Activated CD4-positive, alpha-beta memory T cell treated with anti-CD3 and anti-CD28 coated beads for 36 hours (primary cell): ENCODE results near the gene UGT2A3. TPM values are rescaled to one million over a fixed set of nuclear protein-coding genes. Genes with fewer than 3 reads are reported as not detected.

Experiments used
- CTCF ChIA-PET: fragments of 350-600 bp; sonication (Branson Sonifier 250); formaldehyde crosslinking; loops from one replicate; lab custom pipeline; 2021; ENCODE audit warnings: antibody characterized with exemption, inconsistent platforms; lab: Charles Lee
- POLR2A ChIA-PET: fragments of 350-600 bp; sonication (Branson Sonifier 250); formaldehyde crosslinking; loops from one replicate; lab custom pipeline; 2021; ENCODE audit warnings: antibody characterized with exemption; lab: Charles Lee
- DNase-seq: peaks from one replicate; pipeline ENCODE4 v3.0.0-alpha.2; 2020
- H3K27ac Mint-ChIP-seq: one replicate; pipeline ENCODE4 v1.8.0; 2021; ENCODE audit warnings: mixed read lengths
- H3K27me3 Mint-ChIP-seq: one replicate; pipeline ENCODE4 v1.8.0; 2021; ENCODE audit warnings: mixed read lengths
- H3K36me3 Mint-ChIP-seq: one replicate; pipeline ENCODE4 v1.8.0; 2021; ENCODE audit warnings: mixed read lengths
- H3K4me1 Mint-ChIP-seq: one replicate; pipeline ENCODE4 v1.8.0; 2021; ENCODE audit warnings: low read depth, mixed read lengths
- H3K4me3 Mint-ChIP-seq: one replicate; pipeline ENCODE4 v1.8.0; 2021; ENCODE audit warnings: mild to moderate bottlenecking, mixed read lengths
- H3K9me3 Mint-ChIP-seq: one replicate; pipeline ENCODE4 v1.8.0; 2021; ENCODE audit warnings: mixed read lengths
- intact Hi-C: fragments of 100-400 bp; cut with micrococcal nuclease; formaldehyde crosslinking; loops from one replicate; pipeline ENCODE4 v1.15.1; 2023
- total RNA-seq, 2 experiments: library from RNA; stranded (reverse); gene quantifications; one replicate each; pipeline ENCODE4 v1.2.3, GENCODE V29; 2021

The UGT2A3 gene
- total RNA-seq, 2 experiments from 2014 or later: not detected

GRCh38 chr4:68907245-68907644 lies 44.4 kb downstream of the UGT2A3 start:
- H3K4me1 Mint-ChIP-seq: no peaks in the 10 kb centered on the region
- H3K27ac Mint-ChIP-seq: no peak overlapping the region
- no peak for DNase-seq
- no peaks in the 10 kb centered on the region for H3K27me3 Mint-ChIP-seq
- no peaks in the 10 kb centered on the region for H3K9me3 Mint-ChIP-seq
- no peaks in the 10 kb centered on the region for H3K36me3 Mint-ChIP-seq
- POLR2A ChIA-PET: no interaction called here
- intact Hi-C loops: no loop called here
- no peak overlapping the region for H3K4me3 Mint-ChIP-seq
- CTCF ChIA-PET: no interaction called here

GRCh38 chr4:68906780-68907137 lies 44.8 kb downstream of the UGT2A3 start:
- no peak overlapping the region for H3K27ac Mint-ChIP-seq
- POLR2A ChIA-PET: no interaction called here
- no peaks in the 10 kb centered on the region for H3K9me3 Mint-ChIP-seq
- no peaks in the 10 kb centered on the region for H3K27me3 Mint-ChIP-seq
- CTCF ChIA-PET: no interaction called here
- no peaks in the 10 kb centered on the region for H3K4me1 Mint-ChIP-seq
- no peak for DNase-seq
- intact Hi-C loops: no loop called here
- no peak overlapping the region for H3K4me3 Mint-ChIP-seq
- no peaks in the 10 kb centered on the region for H3K36me3 Mint-ChIP-seq

GRCh38 chr4:68905939-68906779 lies 45.4 kb downstream of the UGT2A3 start:
- Mint-ChIP-seq H3K4me3 (no peak overlapping the region), H3K4me1 (no peaks in the 10 kb centered on the region), H3K9me3 (no peaks in the 10 kb centered on the region), H3K27me3 (no peaks in the 10 kb centered on the region), H3K27ac (no peak overlapping the region), H3K36me3 (no peaks in the 10 kb centered on the region)
- intact Hi-C loops: no loop called here
- DNase-seq: no peak
- POLR2A ChIA-PET: no interaction called here
- CTCF ChIA-PET: no interaction called here

- Mint-ChIP-seq H3K4me3 (no peak overlapping the region), H3K27me3 (no peaks in the 10 kb centered on the region), H3K4me1 (no peaks in the 10 kb centered on the region), H3K27ac (no peak overlapping the region), H3K36me3 (no peaks in the 10 kb centered on the region), H3K9me3 (no peaks in the 10 kb centered on the region)
- intact Hi-C loops: no loop called here
- ChIA-PET POLR2A (no interaction called here), CTCF (no interaction called here)
- no peak for DNase-seq
These were observed 46.0 kb downstream of the UGT2A3 start for GRCh38 chr4:68905598-68905938.

DNA sequence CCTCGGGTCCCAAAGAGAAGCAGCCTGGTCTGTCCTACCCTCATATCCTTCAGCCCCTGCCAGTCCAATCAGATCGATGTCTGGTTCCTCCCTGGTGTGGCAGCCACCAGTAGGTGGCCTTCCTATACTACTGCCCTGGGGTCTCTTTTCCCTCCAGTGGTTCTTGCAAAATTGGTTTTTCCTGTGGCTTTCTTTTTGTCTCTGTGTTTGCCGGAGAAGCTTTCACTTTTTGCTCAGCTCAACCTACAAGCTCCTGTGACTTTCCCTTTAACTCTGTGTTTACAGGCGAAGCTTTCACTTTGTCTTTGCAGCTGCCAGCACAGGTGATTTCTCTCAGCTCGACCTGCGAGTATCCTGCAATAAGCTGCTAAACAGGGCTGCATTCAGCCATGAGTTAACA lies 46.8 kb downstream of the UGT2A3 start:
- Mint-ChIP-seq H3K27me3 (no peaks in the 10 kb centered on the region), H3K4me3 (no peak overlapping the region), H3K9me3 (no peaks in the 10 kb centered on the region), H3K27ac (no peak overlapping the region), H3K4me1 (no peaks in the 10 kb centered on the region), H3K36me3 (no peaks in the 10 kb centered on the region)
- intact Hi-C loops: no loop called here
- ChIA-PET POLR2A (no interaction called here), CTCF (no interaction called here)
- no peak for DNase-seq

DNA sequence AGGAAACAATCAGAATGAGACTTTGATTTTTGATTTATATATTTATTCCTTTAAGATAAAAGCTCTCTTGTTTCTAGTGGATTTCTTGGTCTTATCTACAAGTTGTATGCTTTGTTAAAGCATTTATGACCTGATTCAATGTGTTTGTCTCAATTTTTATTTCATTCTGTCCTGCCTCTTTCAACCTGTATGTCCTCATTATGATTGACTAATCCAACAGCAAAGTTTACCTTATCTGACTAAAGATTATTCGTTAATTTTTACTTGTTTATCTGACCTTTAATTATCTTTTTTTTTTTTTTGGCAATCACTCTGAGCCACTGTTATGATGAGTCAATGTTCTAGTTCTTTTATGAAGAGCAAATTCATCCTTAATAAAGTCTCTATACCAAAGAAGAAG lies 54.9 kb downstream of the UGT2A3 start:
- H3K4me1 Mint-ChIP-seq: no peaks in the 10 kb centered on the region
- no peaks in the 10 kb centered on the region for H3K9me3 Mint-ChIP-seq
- no peaks in the 10 kb centered on the region for H3K36me3 Mint-ChIP-seq
- POLR2A ChIA-PET: no interaction called here
- intact Hi-C loops: no loop called here
- CTCF ChIA-PET: no interaction called here
- H3K27ac Mint-ChIP-seq: no peak overlapping the region
- no peaks in the 10 kb centered on the region for H3K27me3 Mint-ChIP-seq
- DNase-seq: no peak
- H3K4me3 Mint-ChIP-seq: no peak overlapping the region

DNA sequence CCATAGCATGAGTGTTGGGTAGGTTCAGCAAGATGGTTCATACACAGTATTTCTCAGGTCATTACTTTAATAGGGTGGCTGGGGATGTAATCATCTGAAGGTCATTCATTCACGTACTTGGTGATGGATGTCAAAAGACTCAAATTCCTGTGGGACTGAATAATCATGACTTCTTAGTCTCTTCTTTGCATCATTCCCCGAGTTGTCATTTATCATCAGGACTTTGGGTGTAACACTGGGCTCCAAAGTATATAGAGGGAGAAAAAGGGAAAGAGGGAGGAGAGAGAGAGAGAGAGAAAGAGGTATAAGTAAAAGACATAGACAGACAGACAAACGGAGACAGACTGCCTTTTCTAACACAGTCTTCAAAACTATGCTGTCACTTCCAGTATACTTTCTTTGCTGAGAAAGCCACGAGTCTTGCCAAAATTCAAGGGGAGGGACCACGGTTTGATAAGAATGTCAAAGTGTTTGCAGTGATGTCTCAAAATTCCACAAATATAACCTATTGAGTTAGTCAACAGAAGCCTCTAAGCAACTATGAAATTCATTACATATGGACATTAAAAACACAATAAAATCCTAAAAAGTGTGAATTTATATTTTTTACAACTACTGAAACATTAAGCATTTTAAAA lies 55.9 kb downstream of the UGT2A3 start:
- intact Hi-C loops: no loop called here
- CTCF ChIA-PET: no interaction called here
- POLR2A ChIA-PET: no interaction called here

GRCh38 chr4:68892861-68893260 lies 58.7 kb downstream of the UGT2A3 start:
- no peak for DNase-seq
- Mint-ChIP-seq H3K36me3 (no peaks in the 10 kb centered on the region), H3K4me1 (no peaks in the 10 kb centered on the region), H3K27me3 (no peaks in the 10 kb centered on the region), H3K4me3 (no peak overlapping the region), H3K9me3 (no peaks in the 10 kb centered on the region), H3K27ac (no peak overlapping the region)
- intact Hi-C loops: no loop called here
- ChIA-PET CTCF (no interaction called here), POLR2A (no interaction called here)

More for the DNA sequence above, 55.9 kb downstream of the UGT2A3 start:
- H3K9me3 Mint-ChIP-seq: no peaks in the 10 kb centered on the region
- no peak overlapping the region for H3K4me3 Mint-ChIP-seq
- H3K36me3 Mint-ChIP-seq: no peaks in the 10 kb centered on the region
- no peaks in the 10 kb centered on the region for H3K4me1 Mint-ChIP-seq
- no peak for DNase-seq
- H3K27ac Mint-ChIP-seq: no peak overlapping the region
- no peaks in the 10 kb centered on the region for H3K27me3 Mint-ChIP-seq

- ChIA-PET CTCF (no interaction called here), POLR2A (no interaction called here)
- Mint-ChIP-seq H3K4me3 (no peak overlapping the region), H3K27ac (no peak overlapping the region), H3K9me3 (no peaks in the 10 kb centered on the region), H3K27me3 (no peaks in the 10 kb centered on the region), H3K36me3 (no peaks in the 10 kb centered on the region), H3K4me1 (no peaks in the 10 kb centered on the region)
- intact Hi-C loops: no loop called here
- DNase-seq: no peak
These were observed 59.9 kb downstream of the UGT2A3 start for GRCh38 chr4:68891678-68892077.

DNA sequence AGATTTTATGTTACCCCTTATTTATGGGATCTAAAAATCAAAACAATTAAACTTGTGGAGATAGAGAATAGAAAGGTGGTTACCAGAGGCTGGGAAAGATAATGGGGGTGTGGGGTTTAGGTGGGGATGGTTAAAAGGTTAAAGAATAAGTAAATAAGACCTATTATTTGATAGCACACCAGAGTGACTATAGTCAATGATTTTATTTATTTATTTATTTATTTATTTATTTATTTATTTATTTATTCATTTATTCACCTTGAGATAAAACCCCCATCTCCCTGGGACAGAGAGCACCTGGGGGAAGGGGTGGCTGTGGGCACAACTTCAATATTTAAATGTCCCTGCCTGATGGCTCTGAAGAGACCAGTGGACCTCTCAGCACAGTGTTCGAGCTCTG lies 66.1 kb downstream of the UGT2A3 start:
- CTCF ChIA-PET: no interaction called here
- no peaks in the 10 kb centered on the region for H3K36me3 Mint-ChIP-seq
- no peaks in the 10 kb centered on the region for H3K9me3 Mint-ChIP-seq
- DNase-seq: no peak
- H3K27ac Mint-ChIP-seq: no peak overlapping the region
- intact Hi-C loops: no loop called here
- POLR2A ChIA-PET: no interaction called here
- H3K27me3 Mint-ChIP-seq: no peaks in the 10 kb centered on the region
- no peaks in the 10 kb centered on the region for H3K4me1 Mint-ChIP-seq
- no peak overlapping the region for H3K4me3 Mint-ChIP-seq

- POLR2A ChIA-PET: no interaction called here
These were observed 67.7 kb downstream of the UGT2A3 start for GRCh38 chr4:68883870-68884269.

More at GRCh38 chr4:68883870-68884269, 67.7 kb downstream of the UGT2A3 start:
- intact Hi-C loops: no loop called here
- CTCF ChIA-PET: no interaction called here
- Mint-ChIP-seq H3K9me3 (no peaks in the 10 kb centered on the region), H3K36me3 (no peaks in the 10 kb centered on the region), H3K4me1 (no peaks in the 10 kb centered on the region), H3K27ac (no peak overlapping the region), H3K4me3 (no peak overlapping the region), H3K27me3 (no peaks in the 10 kb centered on the region)
- DNase-seq: no peak
